GM18517 (cell line): ENCODE results near the gene CBFA2T2.
"Not testable (repeated sequence)": the region's sequence is repeated elsewhere in the genome, so short reads cannot be mapped to it uniquely, and the experiment has no call there.

Experiments used
- ATAC-seq: cut with Tn5 transposase; IDR thresholded peaks from one replicate; pipeline ENCODE4 v1.9.1; 2021; ENCODE audit warnings: mild to moderate bottlenecking, moderate library complexity; ENCODE audit not compliant: unreplicated experiment

Gene CBFA2T2

GRCh38 chr20:33503564-33503963, 13.7 kb downstream of the CBFA2T2 start:
- no peak for ATAC-seq

DNA sequence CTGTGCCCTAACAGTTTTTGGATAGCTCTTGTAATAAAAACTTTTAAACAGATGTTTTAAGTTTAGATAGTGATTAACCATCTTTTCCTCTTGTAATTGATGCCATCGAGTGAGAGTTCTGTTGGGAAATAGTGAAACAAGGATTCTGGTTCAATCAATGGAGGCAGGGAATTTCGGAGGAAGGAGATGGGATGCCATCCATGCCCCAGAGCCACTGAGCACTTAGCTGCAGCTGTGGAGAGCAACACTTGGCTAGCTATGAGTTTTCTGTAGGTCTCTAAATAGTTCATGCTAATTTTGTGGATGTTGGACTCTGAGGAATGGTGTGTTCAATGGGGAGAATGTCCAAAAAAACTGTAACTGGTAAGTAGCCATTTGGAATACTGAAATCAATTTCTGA, 16.7 kb downstream of the CBFA2T2 start:
- ATAC-seq, result no peak

GRCh38 chr20:33507461-33507860, 17.6 kb downstream of the CBFA2T2 start:
- ATAC-seq, result no peak

DNA sequence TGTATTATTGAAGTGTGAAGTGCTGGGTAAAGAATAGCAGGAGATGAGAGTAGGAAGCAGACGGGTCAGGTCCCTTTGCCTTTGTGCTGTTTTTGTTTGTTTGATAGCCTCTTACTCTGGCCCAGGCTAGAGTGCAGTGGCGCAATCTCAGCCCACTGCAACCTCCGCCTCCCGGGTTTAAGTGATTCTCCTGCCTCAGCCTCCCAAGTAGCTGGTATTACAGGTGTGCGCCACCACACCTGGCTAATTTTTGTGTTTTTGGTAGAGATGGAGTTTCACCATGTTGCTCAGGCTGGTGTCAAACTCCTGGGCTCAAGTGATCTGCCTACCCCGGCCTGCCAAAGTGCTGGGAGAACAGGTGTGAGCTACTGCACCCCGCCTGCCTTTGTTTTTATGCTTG, 18.1 kb downstream of the CBFA2T2 start:
- ATAC-seq, result not testable (repeated sequence)

DNA sequence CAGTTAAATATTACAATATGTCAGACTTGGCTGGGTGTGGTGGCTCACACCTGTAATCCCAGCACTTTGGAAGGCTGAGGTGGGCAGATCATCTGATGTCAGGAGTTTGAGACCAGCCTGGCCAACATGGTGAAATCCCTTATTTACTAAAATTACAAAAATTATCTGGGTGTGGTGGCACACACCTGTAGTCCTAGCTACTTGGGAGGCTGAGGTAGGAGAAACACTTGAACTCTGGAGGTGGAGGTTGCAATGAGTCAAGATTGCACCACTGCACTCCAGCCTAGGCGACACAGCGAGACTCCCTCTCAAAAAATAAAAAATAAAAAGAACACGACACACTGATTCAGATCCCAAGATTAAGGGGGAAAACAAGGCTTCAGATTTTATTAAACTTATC, 19.2 kb downstream of the CBFA2T2 start:
- ATAC-seq, result not testable (repeated sequence)

- ATAC-seq, result not testable (repeated sequence)
These were observed 22.0 kb downstream of the CBFA2T2 start for GRCh38 chr20:33511876-33512275.

- ATAC-seq, result no peak
These were observed 25.8 kb downstream of the CBFA2T2 start for GRCh38 chr20:33515569-33516216.

DNA sequence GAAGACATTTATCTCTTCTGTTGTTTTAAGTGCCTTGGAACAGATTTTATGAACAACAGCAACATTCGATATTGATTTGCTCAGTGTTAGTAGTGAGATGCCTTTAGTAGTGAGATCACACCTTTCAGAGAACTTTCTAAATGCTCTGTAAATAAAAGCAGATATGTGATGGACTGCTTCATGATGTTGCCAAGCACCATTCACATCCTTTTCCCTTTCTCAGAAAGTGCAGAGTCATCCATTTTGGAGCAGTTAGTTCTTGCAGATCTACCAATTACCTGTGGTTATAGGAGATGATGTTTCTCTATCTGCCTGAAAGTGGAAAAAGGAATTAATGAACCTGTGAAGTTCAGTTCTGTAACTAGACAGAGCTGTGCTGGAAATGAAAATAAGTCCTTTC, 27.0 kb downstream of the CBFA2T2 start:
- no peak for ATAC-seq

DNA sequence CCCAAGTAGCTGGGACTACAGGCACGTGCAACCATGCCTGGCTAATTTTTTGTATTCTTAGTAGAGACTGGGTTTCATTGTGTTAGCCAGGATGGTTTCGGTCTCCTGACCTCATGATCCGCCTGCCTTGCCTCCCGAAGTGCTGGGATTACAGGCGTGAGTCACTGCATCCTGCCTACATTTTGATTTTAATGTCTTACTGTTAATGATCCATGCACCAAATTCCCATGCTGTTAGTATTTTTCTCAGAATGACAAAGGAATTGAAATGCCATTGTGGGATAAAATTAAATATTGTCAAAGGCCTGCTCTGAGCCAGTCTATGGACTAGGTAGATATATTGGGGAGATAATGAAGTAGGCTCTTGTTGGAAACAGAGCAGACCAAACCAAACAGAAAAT, 28.2 kb downstream of the CBFA2T2 start:
- ATAC-seq, result no peak

DNA sequence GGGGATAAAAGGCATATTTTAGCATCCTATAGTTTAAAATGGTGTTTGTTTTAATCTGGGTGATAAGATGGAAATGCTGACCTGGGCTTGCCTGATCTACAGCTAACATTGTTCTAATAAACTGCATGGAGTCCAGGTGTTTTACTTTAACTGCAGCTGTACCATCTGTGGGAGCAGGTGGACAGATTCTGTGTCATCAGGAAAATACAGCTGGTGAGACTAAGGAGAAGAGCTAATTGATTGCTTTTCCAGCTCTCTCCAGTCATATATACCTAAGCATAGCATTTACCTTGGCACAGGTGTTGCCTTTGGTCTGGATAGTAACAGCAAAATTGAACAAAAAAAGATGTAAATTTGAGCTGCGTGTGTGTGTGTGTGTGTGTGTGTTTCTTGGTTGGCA, 31.6 kb downstream of the CBFA2T2 start:
- no peak for ATAC-seq

DNA sequence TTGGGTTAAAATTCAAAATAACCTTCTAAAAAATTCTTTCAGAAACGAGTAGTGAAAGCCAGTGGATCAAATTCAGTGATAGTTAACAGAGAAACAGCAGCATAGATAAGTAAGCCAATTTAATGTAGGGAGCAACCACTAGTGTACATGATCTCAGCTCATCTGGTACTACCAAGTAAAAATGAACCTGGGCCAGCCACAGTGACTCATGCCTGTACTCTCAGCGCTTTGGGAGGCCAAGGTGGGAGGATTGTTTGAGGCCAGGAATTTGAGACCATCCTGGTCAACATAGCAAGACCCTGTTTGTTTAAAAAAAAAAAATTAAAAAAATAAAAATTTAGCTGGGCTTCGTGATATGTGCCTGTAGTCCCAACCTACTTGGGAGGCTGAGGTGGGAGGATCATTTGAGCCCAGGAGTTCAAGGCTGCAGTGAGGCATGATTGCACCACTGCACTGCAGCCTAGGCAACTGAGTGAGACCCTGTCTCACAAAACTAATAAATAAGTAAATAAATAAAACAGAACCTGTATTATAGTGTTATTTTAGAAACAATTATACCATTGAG, 32.4 kb downstream of the CBFA2T2 start:
- ATAC-seq, result no peak

- ATAC-seq, result no peak
These were observed 34.4 kb downstream of the CBFA2T2 start for GRCh38 chr20:33524261-33524660.

DNA sequence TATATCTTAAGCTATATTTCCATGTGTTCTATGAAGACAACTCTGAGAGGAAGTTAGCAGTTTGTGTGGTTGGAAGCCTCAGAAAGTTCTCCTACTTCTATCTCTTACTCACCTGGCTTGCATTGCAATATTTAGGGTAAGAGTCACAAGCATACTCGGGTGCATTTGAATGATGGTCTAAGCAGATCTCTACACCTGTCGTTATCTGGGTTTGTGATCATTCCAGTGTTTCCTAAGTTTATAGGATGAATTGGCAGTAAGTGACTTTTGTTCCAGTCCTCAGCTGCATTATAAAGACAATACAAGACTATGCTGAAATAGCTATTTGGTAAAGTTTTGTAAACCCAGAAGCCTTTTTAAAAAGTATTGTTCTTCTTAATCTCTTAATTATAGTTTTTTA, 36.9 kb downstream of the CBFA2T2 start:
- ATAC-seq, result no peak

GRCh38 chr20:33531047-33531877, 41.4 kb downstream of the CBFA2T2 start:
- no peak for ATAC-seq

DNA sequence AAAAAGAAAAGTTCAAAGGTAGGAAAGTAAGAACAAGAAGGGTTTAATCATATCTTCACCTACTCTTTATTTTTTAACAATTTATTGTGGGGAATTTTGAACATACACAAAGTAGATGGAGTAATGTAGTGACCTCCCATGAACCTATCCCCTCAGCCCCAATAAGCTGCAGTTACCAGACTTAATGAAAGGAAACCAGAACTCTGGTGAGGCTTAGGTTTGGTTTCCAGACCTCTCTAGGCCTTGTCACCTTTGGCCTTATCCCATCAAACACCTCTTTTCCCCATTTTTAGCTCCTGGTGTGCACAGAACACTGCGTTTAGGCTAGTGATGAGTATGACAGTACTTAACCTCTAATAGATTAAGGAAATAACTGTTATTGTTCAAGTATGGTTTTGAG, 42.0 kb downstream of the CBFA2T2 start:
- no peak for ATAC-seq

GRCh38 chr20:33532753-33533459, 43.0 kb downstream of the CBFA2T2 start:
- ATAC-seq, result no peak

- ATAC-seq, result not testable (repeated sequence)
These were observed 45.8 kb downstream of the CBFA2T2 start for GRCh38 chr20:33535717-33536116.

DNA sequence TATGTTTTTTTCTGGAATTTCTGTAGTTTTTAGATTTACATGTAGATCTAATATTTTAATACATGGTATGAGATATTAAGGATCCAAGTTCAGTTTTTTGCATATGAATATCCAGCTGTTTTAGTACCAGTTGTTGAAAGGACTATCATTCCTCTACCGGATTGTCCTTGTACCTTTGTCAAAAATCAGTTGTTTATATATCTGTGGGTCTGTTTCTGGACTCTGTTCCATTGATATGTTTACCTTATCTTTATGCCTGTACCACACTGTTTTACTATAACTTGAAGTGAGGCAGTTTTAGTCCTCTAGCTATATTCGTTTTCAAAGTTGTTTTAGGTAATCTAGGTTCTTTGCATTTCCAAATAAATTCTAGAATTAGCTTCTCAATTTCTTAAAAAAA, 47.7 kb downstream of the CBFA2T2 start:
- ATAC-seq, result no peak

GRCh38 chr20:33539129-33539528, 49.2 kb downstream of the CBFA2T2 start:
- no peak for ATAC-seq

- ATAC-seq, result no peak
These were observed 50.5 kb downstream of the CBFA2T2 start for GRCh38 chr20:33540427-33540826.

DNA sequence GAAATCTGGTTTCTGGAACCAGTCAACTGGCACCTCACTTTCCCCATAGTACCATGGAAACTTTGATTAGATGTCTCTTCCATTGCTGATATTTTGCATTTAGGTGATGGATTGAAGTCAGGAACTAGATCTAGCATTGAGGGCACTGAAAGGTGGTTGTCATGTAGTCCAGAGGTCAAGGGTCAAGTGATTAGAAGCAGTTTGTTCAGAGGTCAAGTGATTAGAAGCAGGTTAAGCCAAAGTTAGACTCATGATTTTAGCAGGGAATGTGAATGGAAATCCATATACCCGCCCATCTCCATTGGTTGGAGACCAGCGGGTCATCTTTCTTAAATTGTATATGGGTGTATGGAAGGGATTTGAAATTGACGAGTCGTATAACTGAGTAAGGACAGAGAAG, 51.2 kb downstream of the CBFA2T2 start:
- no peak for ATAC-seq
